Fibroblast of skin of left quadriceps (primary cell): Measurements from ENCODE around the gene GEMIN7.
"Not testable (repeated sequence)": the region's sequence is repeated elsewhere in the genome, so short reads cannot be mapped to it uniquely, and the experiment has no call there.

ENCODE experiments used
- DNase-seq, 2 experiments: peaks; one replicate each; pipeline ENCODE4 v3.0.0-alpha.2; 2013; ENCODE audit warnings: low read depth in 2 of 2

The GEMIN7 gene

DNA sequence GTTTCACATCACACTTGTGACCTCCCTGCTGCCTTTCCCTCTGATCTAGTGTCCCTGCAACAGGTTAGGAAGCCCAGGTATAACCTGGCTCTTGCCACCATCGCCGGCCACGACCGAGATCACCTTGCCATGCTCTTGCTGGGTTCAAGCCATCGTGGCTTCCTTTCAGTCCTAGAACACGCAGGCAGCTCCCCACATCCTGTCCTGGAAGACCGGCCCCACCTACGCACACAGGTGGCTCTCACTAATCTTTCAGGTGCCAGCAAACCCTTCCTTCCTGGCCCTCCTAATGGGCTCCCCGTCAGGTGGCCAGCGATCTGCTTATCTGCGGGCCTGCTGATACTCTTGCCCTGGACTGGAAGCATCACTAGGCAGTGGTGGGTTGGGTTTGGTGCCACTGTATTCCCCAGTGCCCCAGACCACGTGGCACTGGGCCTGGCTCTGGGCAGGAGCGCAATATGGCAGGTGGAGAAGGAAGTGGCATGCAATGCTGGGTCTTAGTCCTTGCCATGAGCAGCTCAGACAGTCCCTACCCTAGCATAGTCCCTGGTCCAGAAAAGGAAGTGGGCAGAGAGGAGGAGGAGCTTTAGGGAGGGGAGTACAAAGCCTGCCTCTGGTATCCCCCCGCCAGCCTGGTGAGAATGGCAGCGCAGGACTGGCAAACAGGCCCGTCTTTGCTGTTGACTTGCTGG lies 25.7 kb downstream of the GEMIN7 start:
- no peak for DNase-seq

DNA sequence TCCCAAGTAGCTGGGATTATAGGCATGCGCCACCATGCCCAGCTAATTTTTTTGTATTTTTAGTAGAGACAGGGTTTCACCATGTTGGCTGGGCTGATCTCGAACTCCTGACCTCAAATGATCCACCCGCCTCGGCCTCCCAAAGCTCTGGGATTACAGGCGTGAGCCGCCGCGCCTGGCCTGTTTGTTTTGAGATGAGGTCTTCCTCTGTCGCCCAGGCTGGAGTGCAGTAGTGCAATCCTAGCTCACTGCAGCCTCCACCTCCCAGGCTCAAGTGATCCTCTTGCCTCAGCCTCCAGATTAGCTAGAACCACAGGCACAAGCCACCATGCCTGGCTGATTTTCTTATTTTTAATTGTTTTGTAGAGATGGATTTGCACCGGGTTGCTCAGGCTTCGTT lies 27.3 kb downstream of the GEMIN7 start:
- not testable (repeated sequence) for DNase-seq

DNA sequence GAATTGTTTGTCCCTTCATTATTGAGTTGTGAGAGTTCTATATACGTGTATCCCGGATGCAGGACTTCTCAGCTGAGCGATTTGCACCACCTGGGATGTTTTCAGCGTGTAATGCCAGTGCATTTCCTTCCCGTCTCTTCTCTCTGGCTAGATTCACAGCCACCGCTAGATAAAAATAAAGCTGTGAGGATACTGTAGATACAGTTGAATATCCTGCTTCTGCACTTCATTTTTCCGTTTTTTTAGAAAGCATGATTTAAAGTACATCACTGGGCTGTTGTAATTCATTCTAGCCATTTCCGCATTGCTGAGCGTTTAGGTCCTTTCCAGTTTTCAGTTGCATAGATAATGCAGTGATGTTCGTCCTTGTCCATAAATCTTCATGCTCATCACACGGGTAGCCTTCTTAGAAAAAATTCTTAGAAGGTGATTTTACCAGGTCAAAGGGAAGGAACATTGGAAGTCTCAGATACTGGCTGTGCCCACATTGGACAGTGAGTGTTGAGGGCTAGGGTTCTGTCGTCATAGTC lies 28.6 kb downstream of the GEMIN7 start:
- no peak for DNase-seq

DNA sequence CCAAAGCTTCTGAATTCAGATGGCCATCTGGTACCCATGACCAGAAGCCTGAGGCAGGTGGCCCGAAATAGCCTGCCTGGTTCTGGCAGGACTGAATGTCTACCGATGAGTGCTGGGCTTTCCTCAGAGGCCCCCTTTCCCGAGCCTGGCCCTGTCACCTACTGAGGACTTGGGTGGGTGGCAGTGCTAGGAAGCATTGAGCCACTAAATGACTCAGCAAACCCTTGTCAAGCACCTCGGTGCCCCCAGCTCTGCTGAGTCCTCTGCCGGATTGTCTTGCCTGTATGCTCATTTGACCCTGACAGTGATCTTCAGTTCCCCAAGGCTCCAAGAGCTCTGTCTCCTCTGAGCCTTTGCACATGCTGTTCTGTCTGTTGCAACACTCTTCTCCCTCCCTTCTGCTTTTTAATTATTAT lies 31.8 kb downstream of the GEMIN7 start:
- DNase-seq: no peak

DNA sequence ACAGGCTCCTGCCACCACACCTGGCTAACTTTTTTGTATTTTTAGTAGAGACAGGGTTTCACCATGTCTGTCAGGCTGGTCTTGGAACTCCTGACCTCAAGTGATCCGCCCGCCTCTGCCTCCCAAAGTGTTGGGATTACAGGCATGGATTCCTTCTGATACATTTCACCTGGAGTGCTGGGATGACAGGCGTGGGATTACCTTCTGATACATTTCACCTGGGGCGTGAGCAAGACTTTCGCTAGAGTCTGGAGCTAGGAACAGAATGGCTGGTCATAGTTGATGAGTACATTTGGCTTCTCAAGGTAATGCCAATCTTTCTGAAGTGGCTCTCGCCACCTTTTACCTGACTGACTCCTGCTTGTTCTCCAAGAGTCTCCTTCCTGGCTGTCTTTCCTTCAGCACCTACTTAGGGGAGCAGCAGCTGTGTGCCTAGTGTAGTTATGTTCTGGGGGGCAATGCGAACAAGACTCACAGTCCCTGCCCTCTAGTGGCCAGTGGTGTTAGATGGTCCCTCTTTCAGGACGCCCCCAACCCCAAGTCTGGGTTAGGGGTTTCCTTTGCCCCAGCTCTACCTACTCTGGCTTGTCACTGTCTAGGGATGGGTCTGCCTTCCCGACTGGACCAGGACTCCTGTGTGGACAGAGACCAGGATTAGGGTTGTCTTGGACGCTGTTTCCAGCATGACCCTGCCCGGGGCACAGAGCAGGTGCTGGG lies 33.2 kb downstream of the GEMIN7 start:
- DNase-seq: no peak

DNA sequence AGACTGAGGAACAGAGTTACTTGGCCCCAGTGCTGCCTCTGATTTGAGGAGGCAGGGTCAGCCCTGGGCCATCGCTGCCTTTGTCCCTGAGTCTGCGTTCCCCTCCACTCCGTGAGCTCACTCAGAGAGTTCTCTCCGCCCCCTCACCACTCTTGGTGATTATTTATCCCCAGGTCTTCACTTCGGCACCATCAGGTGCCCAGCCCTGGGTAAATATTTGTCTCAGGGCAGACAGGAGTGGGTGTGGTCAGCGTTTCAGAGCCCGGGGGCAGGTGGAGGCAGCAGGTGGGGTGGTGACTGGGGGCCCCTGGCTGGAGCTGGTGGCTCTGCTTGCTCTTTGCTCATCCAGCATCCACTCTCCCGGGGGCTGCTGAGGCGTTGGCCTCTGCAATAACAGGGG lies 34.6 kb downstream of the GEMIN7 start:
- no peak for DNase-seq

DNA sequence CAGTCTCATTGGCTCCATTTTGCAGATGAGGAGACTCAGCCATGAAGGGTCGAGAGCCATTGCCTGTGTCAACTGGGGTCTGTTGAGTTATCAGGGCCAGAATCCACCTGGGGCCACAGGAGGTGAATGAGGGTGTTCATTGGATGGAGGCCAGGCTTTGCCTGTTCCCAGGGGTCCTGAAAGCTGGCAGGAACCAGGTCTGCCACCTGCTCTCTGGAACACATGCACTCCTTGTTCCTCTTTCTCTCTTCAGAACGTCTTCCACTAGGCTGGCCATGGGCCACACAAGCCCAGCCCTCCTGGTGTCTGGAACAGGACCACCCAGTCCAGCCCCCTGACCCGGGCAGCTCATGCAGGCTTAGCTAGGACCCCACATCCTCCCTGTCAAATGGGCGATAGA lies 35.1 kb downstream of the GEMIN7 start:
- no peak for DNase-seq

DNA sequence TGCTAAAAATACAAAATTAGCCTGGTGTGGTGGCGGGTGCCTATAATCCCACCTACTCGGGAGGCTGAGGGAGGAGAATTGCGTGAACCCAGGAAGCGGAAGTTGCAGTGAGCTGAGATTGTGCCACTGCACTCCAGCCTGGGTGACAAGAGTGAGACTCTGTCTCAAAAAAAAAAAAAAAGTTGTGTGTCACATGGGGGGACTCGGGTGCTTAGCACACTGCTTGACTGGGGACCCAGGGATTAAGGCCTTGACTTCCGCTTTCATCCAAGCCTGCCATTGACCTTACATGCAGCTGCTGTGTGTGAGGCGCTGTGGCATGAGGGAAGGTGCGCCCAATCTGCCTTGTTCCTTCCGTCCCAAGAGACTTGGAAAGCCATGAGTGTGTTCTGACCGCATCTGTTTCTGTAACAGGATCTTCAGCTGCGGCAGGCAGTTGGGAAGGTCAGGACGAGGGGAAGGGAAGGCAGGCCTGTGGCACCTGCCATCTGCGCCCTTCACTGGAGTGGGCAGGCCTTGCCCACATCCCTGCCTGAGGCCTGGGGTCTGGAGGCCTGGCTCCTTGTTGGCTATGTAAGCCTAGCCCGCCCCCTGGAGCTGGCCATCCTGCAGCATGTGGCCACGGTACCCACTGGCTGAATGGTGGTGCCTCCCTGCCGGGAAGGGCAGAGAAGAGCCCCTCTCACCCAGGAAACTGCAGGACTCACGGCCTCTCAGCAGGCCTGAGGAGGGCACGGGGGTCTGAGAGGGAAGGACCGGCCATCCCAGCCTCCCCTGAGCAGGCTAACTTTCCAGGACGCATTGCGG lies 37.0 kb downstream of the GEMIN7 start:
- no peak for DNase-seq

DNA sequence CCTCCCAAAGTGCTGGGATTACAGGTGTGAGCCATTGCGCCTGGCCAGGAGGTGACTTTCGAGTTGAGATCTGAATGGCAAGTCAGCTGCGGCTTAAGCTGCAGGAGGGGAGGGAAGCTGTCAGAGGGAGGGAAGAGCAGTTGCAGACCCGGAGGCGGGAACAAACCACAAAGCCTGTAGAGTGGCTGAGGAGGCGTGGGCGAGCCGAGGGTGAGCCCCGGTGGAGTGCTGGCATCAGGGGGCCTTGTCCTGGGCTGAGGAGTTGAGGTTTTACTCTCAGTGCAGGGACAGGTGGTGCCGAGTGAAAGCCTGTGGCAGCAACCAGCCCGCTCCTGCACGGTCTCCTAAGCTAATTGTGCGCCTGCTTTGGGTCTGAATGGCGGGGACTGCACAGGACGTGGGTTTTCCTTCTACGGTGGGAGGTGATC lies 38.1 kb downstream of the GEMIN7 start:
- DNase-seq: no peak

DNA sequence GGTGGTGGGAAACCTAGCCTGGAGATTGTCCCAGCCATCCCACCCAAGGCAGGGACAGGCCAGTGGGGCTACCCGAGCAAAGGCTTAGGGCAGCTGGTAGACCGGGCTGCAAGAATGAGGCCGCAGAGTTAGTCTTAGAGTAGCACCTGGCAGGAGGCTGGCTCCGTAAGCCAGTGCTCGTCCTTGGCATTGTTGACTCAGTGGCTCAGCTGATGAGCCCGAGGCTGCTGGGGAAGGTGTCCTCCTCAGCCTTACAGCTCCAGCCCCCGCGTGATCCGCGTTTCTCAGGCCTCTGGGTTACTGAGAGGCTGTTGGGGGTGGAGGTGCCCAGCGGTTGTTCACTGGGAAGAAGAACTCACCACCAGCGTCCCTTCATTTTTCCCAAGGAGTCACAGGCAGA lies 38.6 kb downstream of the GEMIN7 start:
- no peak for DNase-seq

DNA sequence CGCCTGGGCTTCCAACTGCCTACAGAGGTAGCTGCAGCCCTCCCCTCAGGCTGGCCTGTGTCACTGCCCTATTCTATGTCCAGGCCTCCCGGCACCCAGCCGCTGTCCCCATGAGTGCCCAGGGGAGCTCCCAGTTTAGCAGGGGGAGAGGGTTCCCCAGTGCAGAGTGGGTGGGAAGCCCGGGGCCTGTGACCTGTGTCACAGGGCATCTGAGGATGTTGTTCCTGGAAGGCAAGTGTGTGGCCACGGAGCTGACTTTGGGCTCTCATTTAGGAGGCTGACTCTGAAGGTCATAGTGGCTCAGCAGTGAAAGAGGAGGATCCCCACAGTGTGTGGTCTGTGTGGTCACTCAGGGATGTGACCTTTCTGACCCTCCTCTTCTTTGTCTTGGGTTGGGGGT lies 39.0 kb downstream of the GEMIN7 start:
- DNase-seq: no peak

DNA sequence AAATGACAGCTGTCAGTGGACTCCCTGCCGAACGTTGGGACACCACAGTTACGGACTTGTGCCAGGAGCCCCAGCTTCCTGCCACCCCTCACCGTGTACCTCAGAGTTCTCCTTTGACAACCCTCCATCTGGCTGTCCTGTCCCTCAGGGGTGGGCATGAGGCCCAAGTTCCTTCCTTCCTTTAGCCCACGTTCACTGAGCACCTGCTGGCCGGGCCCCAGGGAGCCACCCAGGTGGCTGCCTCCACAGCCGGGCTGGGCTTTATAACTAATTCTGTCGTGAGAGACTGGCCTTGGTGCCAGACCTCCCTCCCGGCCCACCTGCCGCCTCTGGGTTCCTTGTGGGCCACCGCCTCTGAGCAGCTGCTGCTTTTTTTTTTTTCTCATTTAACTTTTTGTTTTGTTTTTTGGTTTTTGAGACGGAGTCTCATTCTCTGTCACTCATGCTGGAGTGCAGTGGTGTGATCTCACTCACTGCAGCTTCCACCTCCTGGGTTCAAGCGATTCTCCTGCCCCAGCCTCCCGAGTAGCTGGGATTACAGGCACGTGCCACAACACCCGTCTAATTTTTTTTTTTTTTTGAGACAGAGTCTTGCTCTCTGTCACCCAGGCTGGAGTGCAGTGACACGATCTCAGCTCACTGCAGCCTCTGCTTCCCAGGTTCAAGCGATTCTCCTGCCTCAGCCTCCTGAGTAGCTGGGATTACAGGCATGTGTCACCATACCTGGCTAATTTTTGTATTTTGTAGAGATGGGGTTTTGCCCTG lies 39.7 kb downstream of the GEMIN7 start:
- DNase-seq: not testable (repeated sequence)

DNA sequence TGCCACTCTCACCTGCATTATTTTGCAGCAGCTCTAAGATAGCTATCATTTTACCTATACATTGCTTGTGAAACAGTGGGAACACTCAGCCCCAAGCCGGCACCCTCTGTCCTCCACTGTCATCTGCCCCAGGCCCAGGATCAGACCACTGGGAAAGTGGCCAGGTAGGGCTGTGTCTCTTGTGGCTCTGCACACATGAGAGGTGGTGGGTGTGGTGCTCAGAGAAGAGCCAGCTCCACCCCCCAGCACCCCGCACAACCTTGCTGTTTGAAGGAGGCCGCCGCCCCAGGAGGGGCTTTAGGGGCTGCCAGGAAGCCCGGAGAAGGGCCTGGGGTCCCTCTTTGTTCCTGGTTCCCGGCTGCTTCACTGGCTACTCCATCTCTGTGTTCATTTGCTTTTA lies 40.5 kb downstream of the GEMIN7 start:
- DNase-seq: no peak

DNA sequence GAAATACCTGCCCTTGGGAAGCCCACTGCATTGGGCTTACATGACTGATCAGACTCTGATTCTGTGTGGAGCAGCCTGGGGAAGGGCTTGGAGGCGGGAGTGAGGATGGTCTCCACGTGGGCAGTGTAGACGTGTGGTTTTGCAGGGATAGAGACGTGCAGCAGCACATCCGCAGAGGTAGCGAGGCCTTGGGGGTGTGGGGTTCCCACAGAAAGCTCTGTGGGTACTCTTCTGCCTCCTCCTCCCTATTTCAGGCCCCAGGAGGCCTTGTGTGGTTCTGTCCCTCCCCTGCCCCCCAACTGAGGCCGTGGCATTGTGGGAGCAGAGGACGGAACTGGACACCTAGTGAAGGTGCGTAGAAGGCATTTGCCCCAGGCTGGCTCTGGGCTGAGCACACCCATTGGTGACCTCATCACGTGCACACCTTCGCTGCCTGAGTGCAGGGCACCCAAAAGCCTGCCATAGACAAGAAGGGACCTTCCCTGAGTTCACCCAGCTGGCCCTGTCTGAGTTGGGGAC lies 42.8 kb downstream of the GEMIN7 start:
- no peak for DNase-seq

DNA sequence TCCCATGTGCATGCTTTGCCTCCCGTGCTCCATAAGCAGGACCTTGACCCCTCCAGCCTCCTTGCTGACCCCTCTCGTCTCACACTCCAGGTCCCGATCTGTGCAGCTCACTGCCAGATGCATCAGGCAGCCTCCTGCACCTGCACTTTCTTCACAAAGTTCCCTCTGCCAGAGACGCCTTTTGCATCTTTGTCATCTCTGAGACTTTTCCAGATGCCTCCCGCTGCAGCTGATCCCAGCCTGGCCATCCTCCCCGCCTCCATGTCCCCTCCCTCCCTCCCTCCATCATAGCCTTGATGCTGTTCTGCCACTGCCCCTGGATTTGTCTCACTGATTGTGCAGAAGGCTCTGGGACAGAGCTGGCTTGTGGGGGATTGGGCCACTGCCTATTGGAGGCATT lies 43.8 kb downstream of the GEMIN7 start:
- no peak for DNase-seq

DNA sequence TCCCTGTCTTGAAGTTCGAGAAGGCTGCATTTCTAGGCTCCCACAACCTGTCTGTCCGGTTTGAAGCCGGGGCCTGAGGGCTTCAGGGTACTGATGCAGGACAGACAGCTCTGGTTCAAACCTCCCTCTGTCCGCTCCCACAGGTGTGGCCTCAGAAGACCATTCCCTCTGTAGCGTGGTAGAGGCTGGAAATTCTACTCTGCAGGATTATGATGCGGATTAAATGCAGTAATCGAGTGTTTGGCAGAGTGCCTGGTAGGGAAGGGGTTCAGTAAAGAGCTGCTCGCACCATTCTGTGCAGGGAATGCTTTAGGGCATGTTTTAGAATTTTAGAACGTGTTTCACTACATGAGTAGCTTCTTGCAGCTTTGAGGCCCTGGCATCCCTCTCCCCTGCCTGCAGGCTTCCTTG lies 44.4 kb downstream of the GEMIN7 start:
- DNase-seq: no peak

DNA sequence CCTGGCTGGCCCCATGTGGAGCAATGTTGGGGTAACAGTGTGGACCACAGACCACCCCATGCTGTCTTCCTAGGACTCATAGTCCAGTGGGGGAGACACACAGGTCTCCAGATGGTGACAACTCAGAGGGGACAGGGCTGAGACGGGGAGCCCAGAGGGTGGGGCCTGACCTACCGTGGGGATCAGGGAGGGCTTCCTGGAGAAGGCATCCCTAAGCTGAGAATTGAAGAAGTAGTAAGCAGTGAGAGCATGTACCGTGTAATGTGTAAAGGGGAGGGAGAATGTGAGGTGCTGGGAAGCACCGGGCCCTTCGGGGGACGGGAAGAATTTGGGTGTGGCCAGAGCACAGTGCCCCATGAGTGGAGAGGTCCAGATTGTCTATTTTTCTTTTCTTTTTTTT lies 45.0 kb downstream of the GEMIN7 start:
- DNase-seq: no peak

DNA sequence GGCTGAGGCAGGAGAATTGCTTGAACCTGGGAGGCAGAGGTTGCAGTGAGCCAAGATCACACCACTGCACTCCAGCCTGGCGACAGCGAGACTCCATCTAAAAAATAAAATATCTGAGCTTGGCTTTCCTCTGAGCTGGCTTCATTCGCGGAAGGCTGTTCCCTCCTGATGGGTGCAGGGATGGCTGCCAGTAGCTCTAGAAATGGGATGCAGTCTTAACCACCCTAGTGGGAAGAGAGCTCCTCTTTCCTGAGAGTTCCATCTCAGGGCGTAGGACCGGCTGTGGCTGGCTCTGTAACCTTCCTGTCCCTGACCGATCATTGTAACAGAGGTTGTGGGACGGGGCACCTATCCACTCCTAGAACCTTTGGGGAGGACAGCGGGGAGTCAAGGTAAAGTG lies 46.3 kb downstream of the GEMIN7 start:
- DNase-seq: no peak

DNA sequence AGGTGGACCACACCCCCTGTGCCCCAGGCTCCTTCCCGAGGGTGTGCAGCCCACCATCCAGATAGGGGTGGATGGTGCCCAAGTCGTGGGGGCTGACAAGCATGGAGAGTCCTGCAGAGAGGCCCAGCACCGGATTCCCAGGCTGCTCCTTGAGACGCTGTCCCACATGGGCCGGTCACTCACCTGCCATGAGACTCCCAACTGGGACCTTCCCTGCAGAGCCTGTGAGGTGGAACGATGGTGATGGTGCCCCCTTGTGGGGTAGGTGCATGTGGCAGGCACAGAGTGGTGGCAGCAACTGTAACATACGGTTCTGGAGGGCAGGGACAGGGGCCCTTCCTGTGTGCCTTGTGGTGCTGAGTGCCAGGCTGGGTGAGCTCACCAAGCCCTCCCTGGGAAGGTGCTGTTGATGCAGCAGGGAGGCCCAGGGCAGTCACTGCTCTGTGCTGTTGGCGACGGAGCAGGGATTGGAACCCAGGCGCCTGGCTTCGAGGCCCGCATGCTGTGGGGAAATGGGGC lies 47.0 kb downstream of the GEMIN7 start:
- DNase-seq: peak; percentile 5 to 7

DNA sequence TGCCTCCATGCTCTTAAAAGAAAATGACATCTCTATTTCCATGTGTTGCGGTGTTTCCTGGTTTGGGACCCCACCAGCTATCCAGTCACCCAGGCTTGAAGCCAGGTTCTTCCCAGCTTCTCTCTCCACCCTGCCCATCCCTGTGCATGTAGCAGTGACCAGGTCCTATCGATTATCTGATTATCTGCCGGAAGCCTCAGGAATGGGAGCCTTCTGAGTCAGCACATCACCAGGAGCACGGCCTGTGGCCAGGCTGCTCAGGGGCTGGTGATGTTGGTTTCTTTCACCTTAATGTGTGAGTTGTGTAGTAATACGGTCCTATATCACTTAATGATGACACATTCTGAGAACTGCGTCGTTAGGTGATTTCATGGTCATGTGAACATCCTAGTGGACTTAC lies 47.6 kb downstream of the GEMIN7 start:
- DNase-seq: no peak

DNA sequence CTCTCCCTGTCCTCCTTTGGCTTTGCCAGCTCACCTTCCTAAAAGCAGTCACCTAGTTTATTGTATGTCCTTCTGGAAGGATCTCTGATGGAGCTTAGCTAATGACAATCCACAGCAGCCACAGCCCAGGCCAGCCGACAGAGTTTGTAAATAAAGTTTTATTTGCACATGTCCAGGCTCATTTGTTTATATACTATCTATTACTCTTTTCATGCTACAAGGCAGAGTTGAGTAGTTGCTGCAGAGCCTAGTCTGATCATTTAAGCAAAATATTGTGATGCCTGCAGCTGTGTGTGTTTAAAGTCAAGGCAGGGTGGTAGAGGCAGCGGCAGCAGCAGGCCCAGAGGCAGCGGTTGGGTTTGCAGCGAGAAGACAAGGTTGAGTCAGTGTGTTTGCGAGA lies 49.1 kb downstream of the GEMIN7 start:
- DNase-seq: no peak
